Effector CD8-positive, alpha-beta T cell (primary cell): ENCODE data around the gene EGFL7.
"Not testable (repeated sequence)": the region's sequence is repeated elsewhere in the genome, so short reads cannot be mapped to it uniquely, and the experiment has no call there.

Experiments used
- DNase-seq: peaks from one replicate; lab custom pipeline; 2025; lab: John Stamatoyannopoulos, UW

Gene EGFL7

DNA sequence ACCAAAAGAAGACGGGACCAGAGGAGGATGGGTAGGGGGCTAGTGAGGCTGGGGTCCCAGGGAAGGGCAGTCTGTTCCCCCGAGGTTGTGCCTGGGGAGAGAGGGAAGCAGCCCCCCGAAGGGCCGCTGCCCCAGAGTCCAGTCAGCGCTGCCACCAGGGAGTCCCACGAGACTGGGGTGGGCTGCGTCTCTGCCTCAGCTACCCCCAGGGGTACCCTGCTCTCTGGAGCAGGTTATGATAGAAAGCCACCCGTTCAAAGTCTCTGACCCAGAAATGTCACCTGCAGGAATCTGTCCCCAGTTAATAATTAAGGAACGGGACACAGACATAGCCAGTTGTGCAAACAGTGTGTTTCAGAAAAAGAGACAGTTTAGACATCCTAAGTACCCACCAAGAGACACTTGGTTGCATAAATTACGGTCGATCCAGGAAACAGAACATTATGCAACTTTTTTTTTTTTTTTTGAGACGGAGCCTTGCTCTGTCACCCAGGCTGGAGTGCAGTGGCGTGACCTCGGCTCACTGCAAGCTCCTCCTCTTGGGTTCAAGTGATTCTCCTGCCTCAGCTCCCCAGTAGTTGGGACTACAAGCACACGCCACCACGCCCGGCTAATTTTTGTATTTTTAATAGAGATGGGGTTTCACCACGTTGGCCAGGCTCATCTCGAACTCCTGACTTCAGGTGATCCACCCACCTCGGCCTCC lies 35.3 kb downstream of the EGFL7 start:
- DNase-seq, result no peak

DNA sequence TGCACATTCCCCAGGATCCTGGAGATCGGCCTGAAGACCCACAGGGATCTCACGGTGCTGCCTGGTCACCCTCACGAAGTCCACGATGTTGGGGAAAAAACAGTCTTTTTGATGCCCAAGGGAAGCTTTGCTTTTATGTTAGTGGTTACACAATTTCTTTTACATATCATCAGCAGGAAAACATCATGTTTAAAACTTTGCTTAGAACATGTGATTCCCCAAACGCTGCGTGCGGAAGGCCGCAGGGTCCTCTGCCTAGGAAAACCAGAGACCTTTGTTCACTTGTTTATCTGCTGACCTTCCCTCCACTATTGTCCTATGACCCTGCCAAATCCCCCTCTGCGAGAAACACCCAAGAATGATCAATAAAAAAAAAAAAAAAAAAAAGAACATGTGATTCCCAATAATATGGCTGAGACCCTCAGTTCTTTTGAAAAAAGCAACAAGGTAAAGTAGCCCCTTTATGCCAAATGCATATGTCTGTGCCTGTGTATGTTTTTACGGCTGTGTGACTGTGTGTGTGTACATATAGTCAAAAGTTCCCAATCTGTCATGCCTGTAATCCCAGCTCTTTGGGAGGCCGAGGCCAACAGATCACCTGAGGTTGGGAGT lies 36.0 kb downstream of the EGFL7 start:
- DNase-seq, result no peak

DNA sequence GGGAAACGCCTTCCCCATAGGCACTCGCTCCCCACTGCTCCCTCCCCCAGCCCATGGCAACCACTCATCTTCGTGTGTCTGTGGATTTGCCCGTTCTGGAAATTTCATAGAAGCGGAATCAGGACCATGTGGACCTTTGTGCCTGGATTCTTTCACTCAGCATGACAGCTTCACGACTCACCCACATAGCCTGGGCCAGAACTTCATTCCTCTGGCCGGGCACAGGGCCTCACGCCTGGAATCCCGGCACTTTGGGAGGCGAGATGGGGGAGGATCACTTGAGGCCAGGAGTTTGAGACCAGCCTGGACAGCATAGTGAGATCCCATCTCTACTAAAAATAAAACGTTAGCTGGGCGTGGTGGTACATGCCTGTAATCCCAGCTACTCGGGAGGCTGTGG lies 37.6 kb downstream of the EGFL7 start:
- DNase-seq, result no peak

DNA sequence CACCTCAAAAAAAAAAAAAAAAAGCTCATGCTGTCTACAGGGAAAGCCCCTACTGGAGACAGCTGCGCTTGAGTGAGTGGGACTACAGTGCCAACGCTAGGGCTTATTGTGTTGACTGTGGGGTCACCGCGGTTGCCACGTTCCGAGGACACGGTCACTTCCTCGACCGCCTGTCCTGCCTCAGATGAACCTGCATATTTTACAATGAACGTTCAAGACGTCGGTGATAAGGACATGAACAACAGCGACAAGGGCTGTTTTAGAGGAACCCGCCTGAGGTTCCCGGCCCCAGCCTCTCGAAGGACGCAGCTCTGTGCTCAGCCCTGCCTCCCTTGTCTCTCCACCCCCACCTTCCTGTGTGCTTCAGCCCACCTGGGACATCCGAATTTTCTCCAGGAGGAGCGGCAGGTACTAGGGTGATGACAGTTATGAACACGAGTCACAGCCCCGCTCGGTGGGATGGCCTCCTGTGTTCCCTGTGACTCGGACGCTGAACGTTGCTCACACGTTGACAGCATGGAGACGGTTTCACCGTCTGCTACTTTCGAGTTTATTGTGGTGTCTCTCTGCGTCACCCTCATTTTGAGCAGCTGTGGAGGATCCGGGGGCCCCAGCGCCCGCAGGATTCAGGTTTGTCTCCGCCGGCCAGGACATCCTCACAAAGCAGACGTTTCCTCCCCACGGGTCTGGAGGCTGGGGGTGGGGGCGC lies 38.4 kb downstream of the EGFL7 start:
- no peak for DNase-seq

DNA sequence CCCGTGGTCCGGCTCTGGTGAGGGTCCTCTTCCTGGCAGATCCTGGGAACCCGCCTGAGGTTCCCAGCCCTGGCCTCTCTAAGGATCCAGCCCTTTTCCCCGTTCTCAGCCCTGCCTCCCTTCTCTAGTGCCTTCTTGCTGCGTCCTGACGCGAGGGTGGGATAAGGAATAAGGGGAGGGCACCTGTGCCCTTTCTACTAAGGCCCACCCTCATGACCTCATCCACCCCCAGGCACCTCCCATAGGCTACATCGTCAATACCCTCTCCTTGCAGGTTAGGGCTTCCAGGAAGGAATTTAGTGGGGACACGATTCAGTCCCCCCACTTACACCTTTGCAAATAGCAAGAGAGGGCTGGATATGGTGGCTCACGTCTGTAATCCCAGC lies 38.9 kb downstream of the EGFL7 start:
- DNase-seq, result no peak

DNA sequence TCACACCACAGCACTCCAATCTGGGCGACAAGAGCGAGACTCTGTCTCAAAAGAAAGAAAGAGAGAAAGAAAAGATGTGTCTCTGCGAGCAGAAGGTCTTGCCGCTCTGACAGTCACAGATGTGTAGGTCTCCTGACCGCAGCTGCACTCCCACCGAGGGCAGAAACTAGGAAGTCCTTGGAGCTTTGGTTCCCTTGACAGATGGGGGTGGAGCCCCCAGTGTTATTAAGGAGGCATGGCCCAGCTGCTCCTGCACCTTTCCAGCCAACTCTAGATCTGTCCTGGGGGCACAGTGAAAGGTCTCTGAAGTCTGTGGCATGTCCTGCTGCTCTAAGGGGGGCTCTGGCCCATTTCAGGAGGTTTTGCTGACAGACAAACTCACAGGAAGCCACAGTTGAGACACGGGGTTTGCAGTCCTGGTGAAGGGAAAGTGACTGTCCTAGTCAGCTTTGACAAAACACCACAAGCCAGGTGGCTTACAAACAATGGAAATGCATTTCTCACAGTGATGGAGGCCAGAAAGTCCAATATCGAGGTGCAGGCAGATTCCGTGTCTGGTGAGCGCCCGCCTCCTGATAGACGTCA lies 40.7 kb downstream of the EGFL7 start:
- DNase-seq, result no peak

DNA sequence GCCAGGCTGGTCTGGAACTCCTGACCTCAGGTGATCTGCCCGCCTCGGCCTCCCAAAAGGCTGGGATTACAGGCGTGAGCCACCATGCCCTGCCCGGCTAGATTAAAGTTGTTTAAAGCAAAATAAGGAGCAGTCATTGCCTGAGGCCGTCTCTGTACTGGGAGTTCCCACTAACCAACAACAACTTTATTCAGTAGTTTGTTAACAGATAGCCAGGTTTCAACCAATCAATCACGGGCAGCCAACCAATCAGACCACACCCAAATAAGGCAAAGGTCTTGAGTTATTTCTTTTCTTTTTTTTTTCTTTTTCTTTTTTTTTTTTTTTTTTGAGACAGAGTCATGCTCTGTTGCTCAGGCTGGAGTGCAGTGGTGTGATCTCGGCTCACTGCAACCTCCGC lies 42.0 kb downstream of the EGFL7 start:
- DNase-seq, result not testable (repeated sequence)

DNA sequence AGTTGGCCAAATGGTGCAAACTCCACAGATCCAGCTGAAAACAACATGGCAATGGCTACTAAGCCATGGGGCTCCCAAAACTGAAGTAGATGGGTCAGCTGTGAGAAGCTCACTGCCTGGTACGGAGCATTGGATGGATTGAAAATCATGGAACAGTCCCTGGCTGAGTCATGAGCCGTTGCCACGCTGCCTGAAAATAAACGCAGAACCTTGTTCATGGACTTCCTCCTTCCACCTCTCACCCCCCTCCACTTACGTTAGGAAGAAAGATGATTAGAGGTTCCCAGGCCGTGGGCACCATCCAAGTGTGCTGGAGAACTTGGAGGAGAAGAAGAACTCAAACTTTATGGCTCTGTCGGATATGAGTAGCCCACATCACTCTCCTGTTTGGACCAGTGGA lies 42.8 kb downstream of the EGFL7 start:
- DNase-seq, result no peak

DNA sequence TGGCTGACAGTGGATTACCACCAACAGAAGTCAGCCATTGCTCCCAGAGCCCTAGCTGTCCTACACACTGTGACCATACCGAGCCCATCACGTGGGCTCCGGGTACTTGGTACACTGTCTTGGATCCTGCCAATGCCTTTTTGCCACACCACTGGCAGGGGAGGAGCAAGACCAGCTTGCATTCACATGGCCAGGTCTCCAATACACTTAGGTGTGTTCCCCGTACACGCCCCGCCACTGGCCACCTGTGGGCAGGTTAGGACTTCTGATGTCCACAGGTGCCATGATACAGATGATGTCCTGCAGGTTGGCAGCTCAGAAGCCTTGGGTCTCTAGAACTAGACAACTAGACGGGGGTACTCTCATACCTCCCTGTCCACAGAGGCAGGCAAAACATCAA lies 44.3 kb downstream of the EGFL7 start:
- no peak for DNase-seq

DNA sequence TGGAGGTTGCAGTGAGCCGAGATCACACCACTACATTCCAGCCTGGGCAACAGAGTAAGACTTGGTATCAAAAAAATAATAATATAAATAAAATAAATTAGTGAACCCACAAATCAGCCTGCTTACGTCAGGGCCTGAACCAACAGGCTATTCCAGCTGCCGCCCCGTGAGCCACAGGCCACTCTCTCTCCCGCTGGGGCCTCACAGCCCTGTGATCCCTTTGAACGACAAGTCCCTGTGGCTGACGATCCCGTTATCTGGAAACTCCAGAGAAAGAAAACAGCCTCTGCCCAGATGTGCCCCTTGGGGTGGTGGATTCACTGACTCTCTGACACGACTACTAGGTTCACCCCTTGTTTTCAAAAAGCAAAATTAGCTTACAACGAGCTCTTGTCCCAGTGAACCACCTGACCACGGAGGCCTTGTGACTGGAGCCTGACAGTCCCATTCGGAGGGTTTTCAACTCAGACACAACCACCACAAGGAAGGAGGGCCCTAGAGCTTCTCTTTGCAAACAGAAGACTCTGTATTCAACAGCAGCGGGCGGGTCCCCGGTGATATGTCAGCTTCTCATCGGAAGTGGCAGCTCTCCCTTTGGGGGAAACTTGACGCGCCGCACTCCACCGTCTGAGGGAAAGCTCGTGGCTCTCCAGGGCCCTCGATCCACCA lies 45.3 kb downstream of the EGFL7 start:
- no peak for DNase-seq

DNA sequence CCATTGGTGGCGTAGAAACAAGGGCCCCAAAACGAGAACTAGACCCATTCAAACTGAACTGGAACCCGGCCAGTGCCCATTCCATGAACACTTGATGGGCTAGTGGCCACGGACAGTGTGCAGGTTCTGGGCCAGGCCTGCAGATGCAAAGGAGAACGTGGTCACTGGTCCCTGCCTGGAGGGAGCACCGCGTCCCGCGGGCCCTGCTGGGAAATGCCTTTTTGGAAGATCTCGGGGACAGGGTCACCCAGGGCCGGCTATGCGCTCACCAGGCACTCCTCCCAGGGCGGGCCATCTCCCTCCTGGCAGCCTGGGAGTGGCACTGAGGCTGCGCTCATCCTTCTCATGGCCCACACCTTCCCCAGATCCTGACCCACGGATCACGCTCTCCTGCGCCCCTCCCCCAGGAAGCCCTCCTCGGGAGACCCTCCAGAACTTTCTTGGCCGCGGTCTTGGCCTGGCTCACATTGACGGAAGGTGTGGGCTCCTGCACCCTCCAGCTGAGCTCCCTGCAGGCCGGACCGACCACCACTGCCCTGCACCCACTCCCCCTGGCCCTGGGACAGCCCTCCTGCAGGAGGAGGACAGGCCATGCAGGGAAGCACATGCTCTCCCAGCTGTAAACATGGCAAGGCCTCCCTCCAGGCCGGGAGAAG lies 46.9 kb downstream of the EGFL7 start:
- DNase-seq, result no peak

DNA sequence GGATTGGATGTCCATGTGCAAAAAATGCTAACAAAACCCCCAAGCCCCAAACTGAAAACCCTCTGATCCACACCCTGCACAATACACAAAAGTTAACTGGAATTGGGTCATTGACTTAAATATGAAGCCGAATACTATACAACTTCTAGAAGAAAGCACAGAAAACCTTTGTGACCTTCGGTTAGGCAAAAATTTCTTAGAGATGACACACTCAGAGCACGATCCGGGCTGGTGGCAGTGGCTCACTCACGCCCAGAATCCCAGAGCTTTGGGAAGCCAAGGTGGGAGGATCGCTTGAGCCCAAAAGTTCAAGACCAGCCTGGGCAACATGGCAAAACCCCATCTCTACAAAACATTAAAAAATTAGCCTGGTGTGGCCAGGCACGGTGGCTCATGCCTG lies 47.8 kb downstream of the EGFL7 start:
- DNase-seq, result no peak

DNA sequence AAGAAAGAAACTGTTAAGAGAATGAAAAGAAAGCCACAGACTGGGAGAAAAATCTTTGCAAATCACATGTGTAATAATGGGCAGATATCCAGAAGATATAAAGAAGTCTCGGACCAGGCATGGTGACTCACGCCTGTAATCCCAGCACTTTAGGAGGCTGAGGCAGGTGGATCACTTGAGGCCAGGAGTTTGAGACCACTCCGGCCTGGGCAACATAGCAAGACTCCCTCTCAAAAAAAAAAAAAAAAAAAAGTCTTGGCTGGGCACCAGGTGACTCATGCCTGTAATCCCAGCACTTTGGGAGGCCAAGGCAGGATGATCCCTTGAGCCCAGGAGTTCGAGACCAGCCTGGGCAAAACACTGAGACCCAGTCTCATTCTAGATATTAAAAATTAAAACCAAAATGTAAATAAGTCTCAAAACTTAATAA lies 48.5 kb downstream of the EGFL7 start:
- DNase-seq, result not testable (repeated sequence)

DNA sequence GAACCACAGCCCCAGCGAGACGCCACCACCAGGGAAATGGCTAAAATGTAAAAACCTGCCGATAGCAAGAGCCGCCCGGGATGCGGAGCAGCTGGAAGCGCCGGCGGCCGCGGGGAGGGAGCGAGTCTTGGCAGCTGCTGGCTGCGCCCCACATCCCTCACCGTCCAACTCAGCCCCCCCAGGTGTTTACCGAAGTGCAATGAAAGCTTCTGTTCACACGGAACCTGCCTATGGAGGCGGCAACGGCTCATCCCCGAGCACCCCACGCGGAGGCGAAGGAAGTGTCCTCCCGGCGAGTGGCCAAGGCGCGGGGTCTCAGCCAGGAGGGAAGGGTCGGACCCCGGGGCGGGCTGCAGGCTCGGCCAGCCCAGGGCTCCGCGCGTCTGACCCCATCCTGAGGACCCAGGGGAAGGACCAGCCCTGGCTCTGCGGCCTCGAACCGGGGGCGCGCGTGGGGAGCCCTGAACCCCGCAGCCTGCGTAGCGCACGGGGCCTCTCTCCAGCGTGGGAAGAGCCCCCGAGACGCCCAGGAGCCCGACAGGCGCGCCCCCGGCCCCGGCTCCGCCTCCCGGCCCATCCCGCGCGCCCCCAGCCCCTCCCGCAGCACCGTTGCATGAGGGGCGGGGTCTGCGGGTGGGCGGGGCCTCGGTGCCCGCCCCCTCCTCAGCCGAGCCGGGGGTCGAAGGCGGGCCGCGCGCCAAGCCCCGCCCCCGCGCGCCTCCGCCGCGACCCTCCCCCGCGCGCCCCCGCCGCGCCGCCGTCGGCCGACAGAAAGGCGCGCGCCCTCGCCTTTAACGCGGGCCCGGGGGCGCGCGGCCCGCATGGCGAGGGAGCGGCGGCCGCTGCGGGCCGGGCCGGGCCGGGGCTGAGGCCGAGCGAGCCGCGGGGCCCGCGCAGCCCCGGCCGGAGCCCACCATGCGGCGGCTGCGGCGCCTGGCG lies 49.3 kb downstream of the EGFL7 start, which contains the start of gene DIPK1B:
Gene DIPK1B, plus strand, starts transcription at position 822 of the 939 bp plus-strand sequence. Its CDS starts 94 bp downstream, at position 916.
- no peak for DNase-seq

DNA sequence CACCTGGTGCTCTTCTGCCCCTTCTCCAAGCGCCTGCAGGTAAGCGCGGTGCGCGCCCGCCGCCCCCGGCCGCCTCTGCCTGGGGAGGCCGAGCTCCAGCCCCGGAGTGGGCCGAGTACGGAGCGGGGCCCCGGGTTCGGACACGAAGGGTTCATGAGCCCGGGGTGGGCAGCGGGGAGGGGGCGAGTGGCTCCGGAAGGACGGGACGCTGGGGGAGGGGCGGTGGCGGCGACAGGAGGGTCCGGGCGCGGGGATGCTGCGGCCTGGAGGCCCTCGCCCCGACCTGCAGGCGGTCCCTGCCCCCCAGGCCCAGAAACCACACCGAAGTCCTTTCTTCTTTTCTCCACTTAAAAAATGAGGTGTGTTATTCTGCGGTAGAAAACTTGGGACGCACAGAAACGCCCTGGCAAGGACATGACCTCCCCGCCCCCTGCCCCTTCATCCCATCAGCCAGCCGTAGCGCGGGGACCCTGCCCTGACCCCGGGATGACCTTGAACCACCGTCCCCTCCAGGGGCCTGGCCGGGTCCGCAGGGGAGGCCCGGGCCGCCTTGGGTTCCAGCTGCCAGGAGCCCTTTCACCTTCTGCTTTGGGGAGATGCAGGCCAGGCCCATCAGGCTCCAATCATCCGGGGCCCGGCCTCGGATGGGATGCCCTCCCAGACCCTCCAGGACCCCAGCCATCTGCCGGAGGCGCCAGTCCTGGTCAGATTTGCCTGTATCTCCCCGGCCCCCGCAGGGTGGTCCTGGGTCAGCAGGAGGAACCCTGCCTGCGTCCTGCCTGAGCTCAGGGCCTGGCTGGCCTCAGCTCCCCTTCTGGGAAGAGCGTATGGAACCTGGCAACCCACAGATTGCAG lies 50.2 kb downstream of the EGFL7 start:
- no peak for DNase-seq

DNA sequence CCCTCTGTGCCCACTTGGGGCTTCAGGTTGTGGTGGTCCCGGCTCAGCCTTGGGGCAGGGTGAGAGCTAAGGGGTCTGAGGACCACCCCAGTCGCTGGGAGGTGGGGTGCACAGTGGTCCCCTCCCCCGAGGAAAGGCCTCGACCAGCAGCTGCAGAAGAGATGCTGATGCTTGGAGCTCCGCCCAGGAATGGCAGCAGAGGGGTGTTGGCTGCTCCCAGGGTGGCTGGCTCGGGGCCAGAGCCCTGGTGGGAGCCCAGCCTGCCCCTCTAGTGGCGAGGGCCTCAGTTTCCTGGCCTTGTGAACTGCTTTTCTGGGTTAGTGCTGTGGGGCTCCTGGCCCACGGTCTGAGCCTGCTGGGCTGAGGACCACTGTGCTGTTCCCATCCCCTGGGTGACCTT lies 50.8 kb downstream of the EGFL7 start:
- no peak for DNase-seq

DNA sequence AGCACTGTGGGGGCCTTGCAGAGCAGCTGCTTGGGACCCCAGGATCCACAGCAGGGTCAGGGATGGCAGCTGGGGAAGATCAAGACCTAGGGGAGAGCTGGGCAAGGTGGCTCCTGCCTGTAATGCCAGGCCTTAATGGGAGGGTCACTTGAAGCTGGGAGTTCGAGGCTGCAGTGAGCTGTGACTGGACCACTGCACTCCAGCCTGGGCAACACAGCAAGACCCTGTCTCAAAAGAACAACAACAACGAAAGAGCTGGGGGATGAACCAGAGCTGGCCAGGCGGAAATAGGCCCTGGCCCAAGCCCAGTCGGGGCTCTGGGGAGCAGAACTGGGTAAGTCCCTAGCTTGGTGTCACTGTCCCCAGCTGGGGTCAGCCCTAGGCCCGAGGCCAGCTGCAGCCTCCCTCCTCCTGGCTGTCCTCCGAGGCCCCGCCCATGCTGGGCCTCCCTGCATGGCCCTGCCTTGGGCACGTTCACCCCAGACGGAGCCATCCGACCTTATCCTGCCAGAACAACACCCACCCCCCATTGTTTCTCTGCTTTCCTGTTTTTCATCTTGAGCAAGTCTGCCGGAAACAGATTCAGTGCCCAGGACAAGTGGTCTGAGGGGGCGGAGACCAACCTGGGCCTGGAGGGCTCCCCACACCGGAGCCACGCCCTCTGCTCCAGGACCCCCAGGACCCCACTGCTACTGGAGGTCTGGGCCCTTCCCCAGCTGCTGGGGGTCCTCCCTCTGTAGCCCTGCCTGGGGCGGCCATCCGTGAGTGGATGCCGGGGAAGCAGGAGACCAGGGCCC lies 51.6 kb downstream of the EGFL7 start:
- DNase-seq, result no peak

DNA sequence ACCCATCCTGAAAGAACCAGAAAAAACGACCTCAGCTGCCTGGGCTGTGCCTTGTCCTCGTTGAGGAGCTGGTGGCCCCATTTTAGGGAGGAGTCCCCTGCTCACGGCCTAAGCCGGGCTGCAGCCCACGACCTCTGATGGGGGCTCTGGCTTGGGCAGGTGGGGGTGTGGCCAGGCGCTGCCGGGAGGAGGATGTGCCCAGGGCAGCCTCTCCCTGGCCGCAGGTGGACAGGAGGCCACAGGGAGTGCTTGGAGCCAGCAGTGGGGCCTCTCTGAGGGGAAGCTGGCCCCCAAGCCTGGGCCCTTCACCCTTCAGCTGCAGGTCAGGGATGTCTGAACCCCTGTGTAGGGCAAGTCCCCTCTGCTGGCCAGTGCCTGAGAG lies 52.2 kb downstream of the EGFL7 start:
- DNase-seq, result no peak

DNA sequence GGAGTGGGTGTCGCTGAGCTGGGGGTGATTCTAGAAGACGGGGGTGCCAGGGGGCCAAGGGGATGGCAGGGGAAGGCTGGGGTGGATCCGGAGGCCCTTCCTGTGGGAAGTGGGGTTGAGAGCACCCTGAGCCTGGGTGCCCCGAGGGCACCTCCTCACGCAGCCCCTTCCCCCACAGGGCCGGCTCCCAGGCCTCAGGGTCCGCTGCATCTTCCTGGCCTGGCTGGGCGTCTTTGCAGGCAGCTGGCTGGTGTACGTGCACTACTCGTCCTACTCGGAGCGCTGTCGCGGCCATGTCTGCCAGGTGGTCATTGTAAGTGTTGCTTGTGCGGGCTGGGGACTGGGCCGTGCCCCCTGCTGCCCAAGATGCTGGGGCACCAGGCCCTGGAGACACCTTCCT lies 54.7 kb downstream of the EGFL7 start:
- DNase-seq, result no peak
